Measurements from ENCODE around the gene TRPM2.
A peak's percentile ranks its signal among the peaks of the same experiment; 100 is the strongest.

Gene TRPM2

GRCh38 chr21:44455524-44456213, 102.2 kb downstream of the TRPM2 start:
- Histone ChIP-seq H3K27me3 (ENCODE audit: control insufficient read depth, insufficient read depth, low read length) (no peaks in the 10 kb centered on the region), H3K4me3 (ENCODE audit: low read depth, low read length) (peak overlapping the region; percentile 46), H3K4me1 (no peaks in the 10 kb centered on the region), H2AFZ (peak overlapping the region; percentile 75), H3K9ac (no peak overlapping the region), H3K27ac (no peak overlapping the region), H3K79me2 (no peaks in the 10 kb centered on the region), H3K36me3 (ENCODE audit: control insufficient read depth, insufficient read depth, low read length) (no peaks in the 10 kb centered on the region), H3K9me3 (ENCODE audit: control insufficient read depth, low read length) (no peaks in the 10 kb centered on the region), H3K4me2 (ENCODE audit: low read length) (peak overlapping the region; percentile 82)
- TF ChIP-seq CTCF (IDR thresholded peaks at IDR 0.05) = no peak

GRCh38 chr21:44456214-44456914, 102.9 kb downstream of the TRPM2 start:
- Histone ChIP-seq H3K4me3 (ENCODE audit: low read depth, low read length) (peak overlapping the region; percentile 46), H3K27me3 (ENCODE audit: control insufficient read depth, insufficient read depth, low read length) (no peaks in the 10 kb centered on the region), H3K27ac (no peak overlapping the region), H3K79me2 (no peaks in the 10 kb centered on the region), H2AFZ (no peak overlapping the region), H3K9ac (no peak overlapping the region), H3K4me1 (no peaks in the 10 kb centered on the region), H3K4me2 (ENCODE audit: low read length) (peak overlapping the region; percentile 82), H3K9me3 (ENCODE audit: control insufficient read depth, low read length) (no peaks in the 10 kb centered on the region), H3K36me3 (ENCODE audit: control insufficient read depth, insufficient read depth, low read length) (no peaks in the 10 kb centered on the region)
- TF ChIP-seq CTCF (IDR thresholded peaks at IDR 0.05) = no peak

GRCh38 chr21:44456915-44457736, 103.7 kb downstream of the TRPM2 start:
- Histone ChIP-seq H3K27me3 (ENCODE audit: control insufficient read depth, insufficient read depth, low read length) (no peaks in the 10 kb centered on the region), H3K79me2 (no peaks in the 10 kb centered on the region), H3K9me3 (ENCODE audit: control insufficient read depth, low read length) (no peaks in the 10 kb centered on the region), H3K9ac (no peak overlapping the region), H3K4me1 (no peaks in the 10 kb centered on the region), H3K36me3 (ENCODE audit: control insufficient read depth, insufficient read depth, low read length) (no peaks in the 10 kb centered on the region), H3K4me2 (ENCODE audit: low read length) (no peak overlapping the region), H3K4me3 (ENCODE audit: low read depth, low read length) (no peak overlapping the region), H2AFZ (no peak overlapping the region), H3K27ac (no peak overlapping the region)
- no peak for TF ChIP-seq CTCF (IDR thresholded peaks at IDR 0.05)

- Histone ChIP-seq H3K4me3 (ENCODE audit: low read depth, low read length) (no peak overlapping the region), H3K4me2 (ENCODE audit: low read length) (no peak overlapping the region), H3K27ac (no peak overlapping the region), H3K9ac (no peak overlapping the region), H3K27me3 (ENCODE audit: control insufficient read depth, insufficient read depth, low read length) (no peaks in the 10 kb centered on the region), H3K9me3 (ENCODE audit: control insufficient read depth, low read length) (no peaks in the 10 kb centered on the region), H3K36me3 (ENCODE audit: control insufficient read depth, insufficient read depth, low read length) (no peaks in the 10 kb centered on the region), H3K79me2 (no peaks in the 10 kb centered on the region), H3K4me1 (no peaks in the 10 kb centered on the region), H2AFZ (no peak overlapping the region)
- TF ChIP-seq CTCF (IDR thresholded peaks at IDR 0.05) = no peak
Observed at GRCh38 chr21:44458971-44459711, 105.7 kb downstream of the TRPM2 start.
